ENCODE data around the gene OSBP2. TPM values are rescaled to one million over a fixed set of nuclear protein-coding genes. Genes with fewer than 3 reads are reported as not detected.
A peak's percentile ranks its signal among the peaks of the same experiment; 100 is the strongest.
"Not testable (repeated sequence)": the region's sequence is repeated elsewhere in the genome, so short reads cannot be mapped to it uniquely, and the experiment has no call there.

OSBP2 gene
- total RNA-seq, 1 experiment from 2014 or later, result 9.3 TPM

DNA sequence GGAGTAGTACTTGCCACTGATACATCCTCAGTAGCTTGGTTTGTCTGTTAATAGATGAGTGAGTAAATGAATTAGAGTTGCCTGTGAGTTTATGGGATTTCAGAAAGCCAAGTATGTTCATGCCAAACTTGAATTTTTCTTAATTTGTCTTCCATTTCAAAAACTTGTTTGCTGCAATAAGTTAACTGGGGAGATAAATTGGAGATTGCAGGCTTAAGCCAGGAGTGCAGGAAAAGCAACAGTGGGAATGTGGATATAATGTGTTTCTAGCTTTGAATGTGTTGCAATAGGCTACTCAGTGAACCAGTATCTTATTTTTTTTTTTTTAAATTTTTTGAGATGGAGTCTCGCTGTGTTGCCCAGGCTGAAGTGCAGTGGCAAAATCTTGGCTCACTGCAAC is 8.2 kb downstream of the OSBP2 start:
- DNase-seq, result no peak
- Histone ChIP-seq H3K36me3 (peaks cover 1% of the 10 kb centered on the region), H3K9me3 (no peaks in the 10 kb centered on the region), H3K4me3 (no peak overlapping the region), H3K27me3 (no peaks in the 10 kb centered on the region)

DNA sequence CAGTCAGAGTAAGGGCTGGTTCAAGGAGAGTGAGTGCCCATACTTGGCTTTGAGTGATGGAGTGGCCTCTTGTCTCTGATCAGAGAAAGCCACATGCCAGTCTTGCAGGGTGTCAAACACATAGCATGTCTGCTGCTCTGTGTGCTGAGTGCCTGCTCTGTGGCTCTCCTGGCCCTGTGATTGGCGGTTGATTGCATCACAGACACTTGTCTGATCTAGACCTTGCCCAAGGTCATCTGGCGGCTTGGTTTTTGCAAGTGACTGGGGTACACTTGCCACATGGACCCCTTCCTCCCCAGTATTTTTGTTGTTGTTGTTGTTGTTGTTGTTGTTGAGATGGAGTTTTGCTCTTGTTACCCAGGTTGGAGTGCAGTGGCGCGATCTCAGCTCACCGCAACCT is 10.3 kb downstream of the OSBP2 start:
- Histone ChIP-seq H3K4me3 (no peak overlapping the region), H3K9me3 (peaks cover 5% of the 10 kb centered on the region; the same call in 1 of the 2 replicates), H3K27me3 (no peaks in the 10 kb centered on the region), H3K36me3 (peaks cover 3% of the 10 kb centered on the region)
- no peak for DNase-seq

- peaks cover 5% of the 10 kb centered on the region; the same call in 1 of the 2 replicates for H3K9me3 ChIP-seq
- peak; percentile 95 for DNase-seq
- peaks cover 3% of the 10 kb centered on the region for H3K36me3 ChIP-seq
- H3K4me3 ChIP-seq, result no peak overlapping the region
- no peaks in the 10 kb centered on the region for H3K27me3 ChIP-seq
Observed at GRCh38 chr22:30705710-30706651, 11.3 kb downstream of the OSBP2 start.

DNA sequence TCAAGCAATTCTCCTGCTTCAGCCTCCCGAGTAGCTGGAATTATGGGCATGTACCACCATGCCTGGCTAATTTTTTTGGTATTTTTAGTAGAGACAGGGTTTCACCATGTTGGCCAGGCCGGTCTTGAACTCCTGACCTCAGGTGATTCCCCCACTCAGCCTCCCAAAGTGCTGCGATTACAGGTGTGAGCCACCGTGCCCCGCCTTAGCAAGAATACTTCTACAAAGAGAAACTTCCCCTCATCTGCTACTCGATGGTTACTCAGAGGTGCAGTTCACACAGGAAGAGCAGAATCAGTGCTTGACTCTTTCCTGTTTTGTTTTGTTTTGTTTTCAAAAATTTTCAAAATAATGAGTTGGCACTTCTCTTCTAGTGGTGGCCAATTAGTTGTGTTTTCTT is 15.3 kb downstream of the OSBP2 start:
- H3K9me3 ChIP-seq, DNase-seq, H3K27me3 ChIP-seq, H3K36me3 ChIP-seq, H3K4me3 ChIP-seq: not testable (repeated sequence)

DNA sequence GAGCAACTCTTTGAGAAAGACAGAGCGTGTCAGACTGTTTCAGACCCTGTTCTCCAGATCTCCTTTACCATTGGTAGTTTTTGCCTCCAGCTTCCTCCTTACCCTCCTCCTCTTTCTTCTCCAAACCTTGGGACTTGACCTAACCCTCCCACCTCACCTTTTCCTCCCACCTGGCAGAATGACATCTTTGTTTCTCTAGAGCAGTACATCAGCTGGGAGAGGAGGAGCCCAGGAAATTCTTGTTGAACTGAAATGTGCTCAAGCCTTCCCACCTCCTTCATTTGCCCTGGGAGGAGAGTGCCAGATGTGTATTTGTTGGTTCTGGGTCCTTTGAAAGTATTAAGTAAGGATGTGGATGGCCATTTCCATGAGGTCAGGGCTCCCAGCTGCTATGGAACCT is 17.4 kb downstream of the OSBP2 start:
- H3K36me3 ChIP-seq, result peaks cover 3% of the 10 kb centered on the region; the same call in 1 of the 2 replicates
- H3K27me3 ChIP-seq, result no peaks in the 10 kb centered on the region
- no peak overlapping the region for H3K4me3 ChIP-seq
- H3K9me3 ChIP-seq, result peaks cover 5% of the 10 kb centered on the region; the same call in 1 of the 2 replicates
- DNase-seq, result no peak

DNA sequence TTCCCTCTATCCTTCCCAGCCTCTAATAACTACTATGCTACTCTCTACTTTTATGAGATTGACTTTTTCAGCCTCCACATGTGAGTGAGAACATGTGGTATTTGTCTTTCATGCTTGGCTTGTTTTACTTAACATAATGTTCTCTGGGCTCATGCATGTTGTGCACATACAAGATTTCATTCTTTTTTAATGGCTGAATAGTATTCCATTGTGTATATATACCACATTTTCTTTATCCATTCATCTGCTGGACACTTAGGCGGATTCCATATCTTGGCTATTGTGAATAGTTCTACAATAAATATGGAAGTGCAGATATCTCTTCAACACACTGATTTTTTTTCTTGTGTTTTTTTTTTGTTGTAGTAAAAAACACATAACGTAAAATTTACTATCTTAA is 19.4 kb downstream of the OSBP2 start:
- Histone ChIP-seq H3K9me3 (0 out of 2 replicates have a peak, but pooled peaks cover 2% of the 10 kb centered on the region), H3K4me3 (no peak overlapping the region), H3K36me3 (no peaks in the 10 kb centered on the region), H3K27me3 (no peaks in the 10 kb centered on the region)
- no peak for DNase-seq

- H3K9me3 ChIP-seq, result no peaks in the 10 kb centered on the region
- no peaks in the 10 kb centered on the region for H3K27me3 ChIP-seq
- peaks cover 13% of the 10 kb centered on the region for H3K36me3 ChIP-seq
- no peak overlapping the region for H3K4me3 ChIP-seq
- DNase-seq, result peak; percentile 76
Observed at GRCh38 chr22:30717331-30717921, 22.8 kb downstream of the OSBP2 start.

DNA sequence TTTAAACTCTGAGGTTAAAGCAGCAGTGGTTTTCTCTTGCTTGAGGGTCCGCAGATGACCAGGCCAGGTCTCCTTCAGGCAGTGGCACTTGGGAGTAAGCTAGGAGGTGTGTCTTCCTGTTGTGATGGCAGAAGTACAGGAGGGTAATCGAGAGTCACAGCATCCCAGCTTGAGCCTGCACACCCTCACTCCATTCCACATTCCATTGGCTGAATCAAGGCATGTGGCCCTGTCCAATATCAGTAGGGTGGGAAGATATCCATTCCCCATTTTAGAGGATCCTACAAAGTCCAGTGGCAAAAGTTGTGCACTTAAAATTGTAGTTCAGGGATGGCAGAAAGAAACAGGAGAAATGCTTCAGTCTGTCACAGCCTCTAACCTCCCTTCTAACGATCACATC is 23.3 kb downstream of the OSBP2 start:
- no peak for DNase-seq
- Histone ChIP-seq H3K4me3 (no peak overlapping the region), H3K27me3 (no peaks in the 10 kb centered on the region), H3K9me3 (no peaks in the 10 kb centered on the region), H3K36me3 (peaks cover 13% of the 10 kb centered on the region)

GRCh38 chr22:30718491-30718890 is 23.8 kb downstream of the OSBP2 start:
- no peak overlapping the region for H3K4me3 ChIP-seq
- DNase-seq, result no peak
- peaks cover 13% of the 10 kb centered on the region for H3K36me3 ChIP-seq
- no peaks in the 10 kb centered on the region for H3K27me3 ChIP-seq
- no peaks in the 10 kb centered on the region for H3K9me3 ChIP-seq

DNA sequence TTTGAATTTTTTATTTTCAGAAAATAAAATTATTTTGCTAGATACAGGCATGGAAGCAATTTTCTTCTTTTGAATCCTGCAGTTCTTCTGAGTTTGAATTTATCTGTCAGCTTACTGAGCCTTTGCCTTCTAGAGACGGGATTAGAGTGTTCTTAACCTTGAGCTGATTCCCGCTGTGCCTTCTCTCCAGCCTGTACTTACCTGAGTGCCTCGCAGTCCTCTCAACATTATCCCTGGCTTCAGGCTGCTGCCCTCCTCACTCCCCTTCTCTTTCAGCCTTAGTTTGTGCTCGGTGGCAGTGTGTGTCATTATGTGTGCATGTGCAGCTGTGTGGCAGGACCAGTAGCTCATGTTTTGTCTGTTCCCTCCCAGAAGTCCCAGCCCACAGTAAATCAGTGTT is 24.3 kb downstream of the OSBP2 start:
- Histone ChIP-seq H3K27me3 (no peaks in the 10 kb centered on the region), H3K9me3 (no peaks in the 10 kb centered on the region), H3K36me3 (peaks cover 13% of the 10 kb centered on the region), H3K4me3 (no peak overlapping the region)
- DNase-seq, result no peak

DNA sequence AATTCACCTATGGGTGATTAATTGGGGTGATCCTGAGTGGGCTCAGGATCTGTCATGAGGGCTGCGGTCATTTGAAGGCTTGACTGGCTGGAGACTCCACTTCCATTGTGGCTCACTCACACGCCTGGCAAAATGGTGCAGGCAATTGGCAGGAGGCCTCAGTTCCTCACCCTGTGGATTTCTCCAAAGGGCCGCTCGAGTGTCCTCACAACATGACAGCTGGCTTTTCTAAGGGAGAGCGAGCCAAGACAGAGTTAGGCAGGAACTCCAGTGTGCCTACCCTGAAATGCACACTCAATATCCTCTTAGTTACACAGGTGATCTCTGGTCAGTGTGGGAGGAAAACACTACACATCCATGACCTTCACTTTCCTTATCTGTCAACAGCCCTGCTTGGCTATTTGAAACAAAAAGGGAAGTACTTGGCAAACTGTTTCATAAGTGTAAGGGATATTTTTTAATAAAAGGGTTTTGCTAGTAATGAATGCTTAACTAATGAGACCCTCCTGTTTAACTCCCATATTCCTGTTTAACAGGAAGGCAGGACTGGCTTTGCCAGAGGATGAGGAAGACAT is 25.7 kb downstream of the OSBP2 start:
- H3K36me3 ChIP-seq, result peaks cover 13% of the 10 kb centered on the region
- no peaks in the 10 kb centered on the region for H3K9me3 ChIP-seq
- no peak overlapping the region for H3K4me3 ChIP-seq
- no peaks in the 10 kb centered on the region for H3K27me3 ChIP-seq
- DNase-seq, result no peak

DNA sequence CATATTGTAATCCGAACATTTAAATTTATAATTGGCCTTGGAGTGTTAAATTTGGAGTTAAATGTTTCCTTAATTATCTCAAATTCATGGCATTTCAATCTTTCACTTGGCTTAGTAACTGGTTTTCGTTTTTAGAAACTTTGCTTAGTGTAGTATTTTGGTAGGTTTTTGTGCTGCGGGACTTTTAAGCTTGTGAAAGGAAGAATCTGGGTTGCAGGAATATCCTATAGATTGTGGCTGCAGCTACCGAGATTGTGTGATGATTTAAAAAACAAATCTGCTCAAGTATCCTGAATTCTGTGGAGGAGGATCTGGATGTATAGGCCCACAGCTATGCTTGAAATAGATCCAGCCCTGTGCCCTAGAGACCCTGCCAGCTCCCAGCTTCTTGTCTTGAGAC is 27.1 kb downstream of the OSBP2 start:
- Histone ChIP-seq H3K4me3 (no peak overlapping the region), H3K27me3 (no peaks in the 10 kb centered on the region), H3K9me3 (no peaks in the 10 kb centered on the region), H3K36me3 (peaks cover 13% of the 10 kb centered on the region)
- no peak for DNase-seq

DNA sequence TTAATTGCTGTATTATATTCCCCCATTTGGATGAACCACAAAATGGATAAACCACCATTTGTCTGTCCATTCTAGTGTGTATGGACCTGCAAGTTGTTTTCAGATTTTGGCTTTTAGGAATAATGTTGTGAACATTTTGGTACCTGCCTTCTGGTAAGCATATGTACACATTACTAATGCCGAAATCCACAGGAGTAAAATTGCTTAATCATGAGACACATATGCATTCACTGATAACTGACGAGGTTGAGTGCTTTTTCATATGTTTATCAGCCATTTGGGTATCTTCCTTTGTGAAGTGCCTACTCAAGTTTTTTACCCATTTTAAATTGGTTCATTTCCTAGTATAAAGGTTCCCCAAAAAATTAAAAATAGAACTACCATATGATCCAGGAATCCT is 34.2 kb downstream of the OSBP2 start:
- Histone ChIP-seq H3K4me3 (no peak overlapping the region), H3K36me3 (peaks cover 2% of the 10 kb centered on the region; the same call in 1 of the 2 replicates), H3K9me3 (no peaks in the 10 kb centered on the region), H3K27me3 (no peaks in the 10 kb centered on the region)
- DNase-seq, result no peak

DNA sequence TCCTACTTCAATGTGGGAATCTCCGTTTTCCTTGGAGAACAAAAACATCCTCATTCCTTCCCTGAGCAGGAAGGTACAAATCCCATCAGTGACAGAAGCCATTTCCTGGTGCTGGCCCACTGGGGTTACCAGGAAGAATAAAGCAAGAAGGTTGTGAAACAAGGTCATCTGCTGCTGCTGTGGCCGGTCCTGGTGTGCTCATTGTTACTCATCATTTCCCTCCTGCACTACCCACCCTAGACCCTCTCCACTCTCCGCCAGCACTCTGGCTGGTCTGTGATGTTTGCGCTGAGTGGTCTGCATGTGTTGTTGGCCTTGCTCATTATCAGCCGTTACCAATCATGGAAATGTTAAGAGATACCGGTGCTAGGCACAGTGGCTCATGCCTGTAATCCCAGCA is 37.0 kb downstream of the OSBP2 start:
- H3K27me3 ChIP-seq, result no peaks in the 10 kb centered on the region
- no peaks in the 10 kb centered on the region for H3K9me3 ChIP-seq
- DNase-seq, result no peak
- H3K36me3 ChIP-seq, result peaks cover 2% of the 10 kb centered on the region; the same call in 1 of the 2 replicates
- no peak overlapping the region for H3K4me3 ChIP-seq

GRCh38 chr22:30732426-30732825 is 37.8 kb downstream of the OSBP2 start:
- Histone ChIP-seq H3K9me3 (no peaks in the 10 kb centered on the region), H3K4me3 (no peak overlapping the region), H3K27me3 (no peaks in the 10 kb centered on the region), H3K36me3 (peaks cover 2% of the 10 kb centered on the region; the same call in 1 of the 2 replicates)
- no peak for DNase-seq

DNA sequence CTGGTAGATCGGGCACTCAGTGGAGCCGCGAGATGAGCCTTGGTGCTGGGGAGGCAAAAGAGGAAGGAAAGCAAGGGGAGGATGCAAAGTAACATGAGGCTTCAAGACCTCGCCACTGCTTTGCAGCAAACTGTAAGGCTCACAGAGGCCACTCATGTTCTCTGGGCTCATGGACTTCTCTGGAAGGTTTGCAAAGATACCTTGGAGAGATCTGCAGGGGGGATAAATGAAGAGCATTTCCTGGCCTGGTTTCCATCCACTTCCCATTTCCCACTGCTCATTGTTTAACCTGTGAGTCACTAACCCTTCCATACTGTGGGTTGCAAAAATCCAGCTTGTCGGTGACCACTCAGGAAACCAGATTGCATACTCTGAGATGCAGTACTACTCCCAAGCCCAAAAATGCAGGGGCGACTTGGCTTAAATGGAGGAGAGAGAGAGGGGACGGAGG is 38.5 kb downstream of the OSBP2 start:
- DNase-seq, result peak; percentile 34

DNA sequence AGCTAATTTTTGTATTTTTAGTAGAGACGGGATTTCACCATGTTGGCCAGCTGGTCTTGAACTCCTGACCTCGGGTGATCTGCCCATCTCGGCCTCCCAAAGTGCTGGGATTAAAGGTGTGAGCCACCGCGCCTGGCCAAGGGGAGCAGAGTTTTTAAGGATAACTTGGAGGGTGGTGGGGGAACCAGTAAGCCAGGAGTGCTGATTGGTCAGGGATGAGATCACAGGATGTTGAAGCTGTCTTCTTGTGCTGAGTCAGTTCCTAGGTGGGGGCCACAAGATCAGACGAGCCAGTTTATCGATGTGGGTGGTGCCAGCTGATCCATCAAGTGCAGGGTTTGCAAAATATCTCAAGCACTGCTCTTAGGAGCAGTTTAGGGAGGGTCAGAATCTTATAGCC is 45.3 kb downstream of the OSBP2 start:
- not testable (repeated sequence) for H3K36me3 ChIP-seq, H3K9me3 ChIP-seq, H3K27me3 ChIP-seq, H3K4me3 ChIP-seq
- peak; percentile 58 for DNase-seq

More for the DNA sequence above, 38.5 kb downstream of the OSBP2 start:
- no peak overlapping the region for H3K4me3 ChIP-seq
- H3K27me3 ChIP-seq, result no peaks in the 10 kb centered on the region
- peaks cover 2% of the 10 kb centered on the region; the same call in 1 of the 2 replicates for H3K36me3 ChIP-seq
- no peaks in the 10 kb centered on the region for H3K9me3 ChIP-seq

Data from MG63 (cell line).